GM12874 (cell line): ENCODE data around the gene CCDC85C.

Experiments
- TF ChIP-seq, protein P1 (sequence below): IDR thresholded peaks from 2 replicates; pipeline ENCODE4 v1.5.1; 2011; ENCODE audit warnings: low read depth, mild to moderate bottlenecking, control low read depth, low read length, moderate library complexity; ENCODE audit not compliant: insufficient read depth

The CCDC85C gene

DNA sequence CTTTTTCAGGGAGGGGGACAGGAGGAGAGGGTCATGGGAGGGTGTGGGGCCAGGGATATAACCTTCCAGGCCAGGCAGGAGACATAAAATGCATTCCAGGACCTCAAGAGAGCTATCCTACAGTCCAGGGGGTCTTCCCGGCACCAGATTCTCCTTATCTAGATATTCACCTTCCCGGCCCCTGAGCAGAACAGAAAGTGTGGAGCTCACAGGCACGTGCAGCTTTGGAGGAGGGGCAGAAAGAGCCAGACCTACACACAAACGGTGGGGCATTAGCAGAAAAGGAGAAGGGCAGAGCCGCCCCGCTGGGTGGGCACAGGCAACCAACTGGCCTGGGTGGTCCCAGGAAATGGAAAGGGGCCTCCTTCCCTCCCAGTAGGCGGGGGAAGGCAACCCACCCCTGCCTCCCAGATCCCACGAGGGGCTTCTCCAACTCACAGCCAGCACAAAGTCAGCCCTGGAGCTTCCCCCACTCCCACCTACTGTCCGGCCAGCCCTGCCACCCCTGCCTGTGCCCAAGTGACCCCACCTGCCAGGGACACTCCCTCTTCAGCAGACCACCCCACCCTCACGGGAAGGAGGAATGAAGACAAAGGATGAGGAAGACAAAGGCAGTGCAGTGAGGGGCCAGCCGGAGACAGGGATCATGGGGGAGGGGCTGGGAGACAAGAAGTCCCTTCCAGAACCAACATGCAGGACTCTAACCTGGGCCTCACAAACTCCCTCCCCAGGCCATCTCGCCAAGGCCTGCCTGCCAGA lies 33.3 kb downstream of the CCDC85C start:
- TF ChIP-seq, protein P1, sequence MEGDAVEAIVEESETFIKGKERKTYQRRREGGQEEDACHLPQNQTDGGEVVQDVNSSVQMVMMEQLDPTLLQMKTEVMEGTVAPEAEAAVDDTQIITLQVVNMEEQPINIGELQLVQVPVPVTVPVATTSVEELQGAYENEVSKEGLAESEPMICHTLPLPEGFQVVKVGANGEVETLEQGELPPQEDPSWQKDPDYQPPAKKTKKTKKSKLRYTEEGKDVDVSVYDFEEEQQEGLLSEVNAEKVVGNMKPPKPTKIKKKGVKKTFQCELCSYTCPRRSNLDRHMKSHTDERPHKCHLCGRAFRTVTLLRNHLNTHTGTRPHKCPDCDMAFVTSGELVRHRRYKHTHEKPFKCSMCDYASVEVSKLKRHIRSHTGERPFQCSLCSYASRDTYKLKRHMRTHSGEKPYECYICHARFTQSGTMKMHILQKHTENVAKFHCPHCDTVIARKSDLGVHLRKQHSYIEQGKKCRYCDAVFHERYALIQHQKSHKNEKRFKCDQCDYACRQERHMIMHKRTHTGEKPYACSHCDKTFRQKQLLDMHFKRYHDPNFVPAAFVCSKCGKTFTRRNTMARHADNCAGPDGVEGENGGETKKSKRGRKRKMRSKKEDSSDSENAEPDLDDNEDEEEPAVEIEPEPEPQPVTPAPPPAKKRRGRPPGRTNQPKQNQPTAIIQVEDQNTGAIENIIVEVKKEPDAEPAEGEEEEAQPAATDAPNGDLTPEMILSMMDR = no peak

DNA sequence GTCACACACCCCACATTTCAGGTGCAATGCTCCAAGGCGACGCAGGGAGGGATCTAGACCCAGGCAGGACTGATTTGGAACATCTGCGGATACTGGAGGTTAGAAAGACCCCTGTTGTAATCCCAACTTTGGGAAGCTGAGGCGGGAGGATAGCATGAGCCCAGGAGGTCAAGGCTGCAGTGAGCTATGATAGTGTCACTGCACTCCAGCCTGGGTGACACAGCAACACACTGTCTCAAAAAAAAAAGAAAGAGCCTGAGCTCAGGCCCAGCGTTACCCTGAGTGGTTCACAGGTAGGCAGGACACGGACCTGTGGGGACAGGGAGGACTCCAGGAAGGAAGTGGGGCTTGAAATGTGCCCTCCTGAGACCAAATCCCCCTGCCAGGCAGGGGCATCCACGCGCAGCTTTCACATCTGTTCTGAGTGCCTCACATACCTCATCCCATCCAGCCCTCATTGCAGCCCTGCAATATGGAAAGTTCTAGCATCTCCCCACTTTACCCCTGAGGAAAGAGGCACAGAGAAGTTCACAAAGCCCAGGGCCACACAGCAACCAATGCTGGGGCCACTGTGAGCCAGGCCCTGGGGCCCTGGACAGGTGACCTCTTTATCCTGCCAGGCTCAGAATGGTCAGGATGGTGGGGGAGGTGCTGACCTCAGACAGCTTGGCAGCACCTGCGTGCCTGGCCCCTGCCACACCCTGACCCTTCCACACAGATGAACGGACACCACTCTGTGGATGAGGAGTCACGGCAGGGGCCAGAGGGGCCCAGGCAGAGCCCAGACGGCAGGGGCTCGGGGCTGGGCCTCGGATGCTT lies 34.1 kb downstream of the CCDC85C start:
- TF ChIP-seq, protein P1 = no peak

DNA sequence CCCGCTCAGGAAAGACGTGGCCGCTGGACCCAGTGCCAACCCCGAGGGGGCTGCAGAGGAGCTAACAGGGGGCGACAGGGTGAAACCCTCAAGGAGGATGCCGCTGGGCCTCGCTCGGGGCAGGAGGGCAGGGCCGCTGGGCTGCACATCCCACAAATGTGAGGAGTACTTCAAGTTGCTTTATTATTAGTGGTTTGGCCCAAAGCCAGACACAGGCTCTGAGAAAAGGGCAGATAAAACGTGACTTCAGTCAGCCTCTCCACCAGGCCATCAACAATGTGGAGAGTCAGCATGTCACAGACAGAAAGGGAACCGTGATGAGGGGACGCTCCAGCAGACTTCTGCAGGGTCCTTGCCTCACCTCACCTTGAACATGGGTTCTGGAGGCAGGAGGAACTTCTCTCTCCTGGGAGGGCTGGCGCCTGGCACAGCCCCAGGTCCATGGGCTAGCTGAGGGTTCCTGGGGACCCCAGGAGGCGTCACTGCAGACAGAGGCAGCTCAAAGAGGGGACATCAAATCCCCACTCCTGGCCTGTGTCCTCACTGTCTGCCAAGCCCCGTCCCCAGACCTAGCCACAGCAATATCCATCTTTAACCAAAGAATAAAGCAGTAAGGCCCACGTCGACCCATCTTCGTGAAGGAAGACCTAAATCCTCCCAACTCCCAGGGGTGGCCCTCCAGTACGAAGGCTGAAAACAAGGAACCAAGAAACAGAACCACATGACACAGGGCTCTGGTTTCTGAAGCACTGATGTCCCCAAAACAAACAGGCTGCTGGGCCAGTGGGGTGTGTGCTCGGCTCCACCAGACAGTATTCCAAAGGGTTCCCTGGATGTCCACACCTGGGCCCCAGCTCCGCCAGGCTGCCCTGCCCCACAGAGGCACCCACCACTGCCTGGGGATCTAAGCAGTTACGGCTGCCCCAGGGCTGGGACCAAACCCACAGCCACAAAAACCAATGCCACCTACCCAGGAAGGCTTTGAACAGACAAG lies 35.1 kb downstream of the CCDC85C start:
- TF ChIP-seq, protein P1 = no peak

DNA sequence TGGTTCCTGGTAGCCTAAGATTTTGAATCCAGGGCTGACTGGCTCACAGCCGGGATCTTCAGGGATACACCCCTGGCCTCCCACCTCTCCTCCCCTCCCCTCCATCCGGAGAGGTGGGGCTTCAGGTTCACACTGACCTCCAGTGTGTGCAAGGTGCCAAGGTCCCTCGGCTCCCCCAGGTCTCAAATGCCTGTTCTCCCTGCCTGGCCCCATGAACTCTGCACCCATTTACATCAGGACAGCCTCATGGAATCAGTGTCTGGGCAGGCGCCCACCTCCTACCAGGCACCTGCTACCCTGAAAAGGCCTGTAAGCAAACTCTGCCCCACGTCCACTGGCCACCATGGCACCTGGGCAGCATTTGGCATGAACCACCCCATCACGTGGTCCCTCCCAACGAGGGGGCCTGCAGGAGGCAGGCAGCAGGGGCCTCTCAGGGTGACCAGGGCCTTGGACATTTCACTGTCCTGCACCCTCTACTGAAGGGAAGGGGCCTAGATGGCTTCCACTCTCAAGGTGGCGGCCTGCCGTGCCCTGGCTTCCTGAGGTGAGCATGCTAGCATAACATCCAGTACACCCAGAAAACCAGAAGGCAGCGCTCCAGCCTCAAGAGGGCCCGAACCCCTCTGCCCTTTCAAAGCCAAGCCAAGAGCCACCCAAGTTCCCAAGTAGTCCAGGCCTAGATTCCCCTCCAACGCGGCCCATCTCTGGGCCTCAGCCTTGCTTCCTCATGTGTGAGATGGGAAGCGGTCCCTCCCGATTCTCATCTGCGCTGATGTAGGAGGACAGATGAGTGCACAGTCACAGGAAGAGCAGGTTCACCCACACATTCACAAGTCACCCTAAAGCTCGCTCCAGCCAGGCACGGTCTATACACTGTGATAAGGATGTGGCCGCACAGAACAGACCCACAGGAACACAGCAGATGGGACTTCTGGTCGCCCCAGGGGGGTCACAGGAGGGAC lies 37.3 kb downstream of the CCDC85C start:
- TF ChIP-seq, protein P1 = no peak

DNA sequence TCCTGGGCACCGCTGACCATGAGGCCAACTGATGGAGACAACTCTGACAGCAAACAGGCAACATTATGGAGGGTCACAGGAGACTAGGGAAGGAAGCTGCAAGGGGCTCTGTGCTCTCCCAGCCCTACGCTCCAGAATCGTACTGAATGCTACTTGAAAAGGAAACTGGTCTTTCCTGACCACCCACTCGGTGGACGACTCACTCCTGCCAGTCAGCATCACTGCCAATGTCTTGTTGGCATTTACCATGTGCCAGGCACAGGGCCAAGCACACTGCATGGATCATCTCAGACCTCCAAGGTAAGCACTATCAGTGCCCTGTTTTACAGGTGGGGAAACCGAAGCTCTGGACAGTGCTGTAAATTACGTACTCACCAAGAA lies 38.0 kb downstream of the CCDC85C start:
- TF ChIP-seq, protein P1 = no peak

DNA sequence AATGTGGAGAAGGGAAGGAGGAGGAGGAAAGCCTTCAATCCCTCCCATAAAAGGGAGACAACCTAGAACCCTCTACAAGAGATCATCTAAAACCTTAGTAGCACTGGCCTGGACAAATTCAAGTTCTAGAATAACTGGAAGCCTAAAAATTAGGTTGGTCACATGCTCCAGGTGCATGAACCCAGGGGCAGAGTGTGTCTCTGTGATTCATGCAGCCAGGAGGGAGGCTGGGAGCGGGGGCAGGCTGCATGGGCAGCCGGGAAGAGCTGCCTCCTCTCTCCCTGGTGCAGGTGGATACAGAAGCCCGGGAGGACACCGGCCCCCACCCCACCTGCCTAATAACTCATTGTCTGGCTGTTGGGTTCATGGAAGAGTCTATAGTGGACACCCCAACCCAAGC lies 38.6 kb downstream of the CCDC85C start:
- TF ChIP-seq, protein P1 = no peak
